ENCODE data around the gene TESK2.

Gene TESK2

GRCh38 chr1:45414746-45415145 is 76.2 kb downstream of the TESK2 start:
- Histone ChIP-seq H4K20me1 (ENCODE audit: insufficient read depth) (no peaks in the 10 kb centered on the region), H3K4me1 (ENCODE audit: low read depth, poor library complexity, severe bottlenecking) (no peaks in the 10 kb centered on the region), H3K27ac (no peak overlapping the region), H3K9ac (no peak overlapping the region), H3K79me2 (ENCODE audit: insufficient read depth, low read depth) (no peaks in the 10 kb centered on the region), H2AFZ (ENCODE audit: low read depth) (no peak overlapping the region), H3K4me2 (no peak overlapping the region), H3K4me3 (IDR thresholded peaks at IDR 0.05; ENCODE audit: insufficient read depth, low read depth, low read length) (no peak overlapping the region), H3K36me3 (ENCODE audit: insufficient read depth) (no peaks in the 10 kb centered on the region), H3K27me3 (ENCODE audit: insufficient read depth, low read depth) (no peaks in the 10 kb centered on the region)
- TF ChIP-seq CTCF (conservative IDR thresholded peaks at IDR 0.05; ENCODE audit: low read depth, low read length) = no peak

GRCh38 chr1:45412899-45413298 is 78.1 kb downstream of the TESK2 start:
- Histone ChIP-seq H3K4me3 (IDR thresholded peaks at IDR 0.05; ENCODE audit: insufficient read depth, low read depth, low read length) (no peak overlapping the region), H2AFZ (ENCODE audit: low read depth) (no peak overlapping the region), H3K4me1 (ENCODE audit: low read depth, poor library complexity, severe bottlenecking) (no peaks in the 10 kb centered on the region), H3K4me2 (no peak overlapping the region), H3K9ac (no peak overlapping the region), H4K20me1 (ENCODE audit: insufficient read depth) (no peaks in the 10 kb centered on the region), H3K27ac (no peak overlapping the region), H3K79me2 (ENCODE audit: insufficient read depth, low read depth) (no peaks in the 10 kb centered on the region), H3K36me3 (ENCODE audit: insufficient read depth) (no peaks in the 10 kb centered on the region), H3K27me3 (ENCODE audit: insufficient read depth, low read depth) (no peaks in the 10 kb centered on the region)
- no peak for TF ChIP-seq CTCF (conservative IDR thresholded peaks at IDR 0.05; ENCODE audit: low read depth, low read length)

- Histone ChIP-seq H3K79me2 (ENCODE audit: insufficient read depth, low read depth) (no peaks in the 10 kb centered on the region), H3K4me2 (no peak overlapping the region), H3K4me3 (IDR thresholded peaks at IDR 0.05; ENCODE audit: insufficient read depth, low read depth, low read length) (no peak overlapping the region), H2AFZ (ENCODE audit: low read depth) (no peak overlapping the region), H4K20me1 (ENCODE audit: insufficient read depth) (no peaks in the 10 kb centered on the region), H3K27ac (no peak overlapping the region), H3K9ac (no peak overlapping the region), H3K27me3 (ENCODE audit: insufficient read depth, low read depth) (no peaks in the 10 kb centered on the region), H3K36me3 (ENCODE audit: insufficient read depth) (no peaks in the 10 kb centered on the region), H3K4me1 (ENCODE audit: low read depth, poor library complexity, severe bottlenecking) (no peaks in the 10 kb centered on the region)
- TF ChIP-seq CTCF (conservative IDR thresholded peaks at IDR 0.05; ENCODE audit: low read depth, low read length) = no peak
Observed at GRCh38 chr1:45411510-45411899, 79.5 kb downstream of the TESK2 start.

GRCh38 chr1:45410850-45411509 is 80.0 kb downstream of the TESK2 start:
- H3K4me2 ChIP-seq = no peak overlapping the region
- H3K36me3 ChIP-seq (ENCODE audit: insufficient read depth) = no peaks in the 10 kb centered on the region
- no peaks in the 10 kb centered on the region for H3K27me3 ChIP-seq (ENCODE audit: insufficient read depth, low read depth)
- no peaks in the 10 kb centered on the region for H3K4me1 ChIP-seq (ENCODE audit: low read depth, poor library complexity, severe bottlenecking)
- H3K27ac ChIP-seq = no peak overlapping the region
- TF ChIP-seq CTCF (conservative IDR thresholded peaks at IDR 0.05; ENCODE audit: low read depth, low read length) = no peak
- no peak overlapping the region for H3K4me3 ChIP-seq (IDR thresholded peaks at IDR 0.05; ENCODE audit: insufficient read depth, low read depth, low read length)
- no peak overlapping the region for H3K9ac ChIP-seq
- no peaks in the 10 kb centered on the region for H3K79me2 ChIP-seq (ENCODE audit: insufficient read depth, low read depth)
- H4K20me1 ChIP-seq (ENCODE audit: insufficient read depth) = no peaks in the 10 kb centered on the region
- H2AFZ ChIP-seq (ENCODE audit: low read depth) = no peak overlapping the region
